IMR-90 (cell line): ENCODE results near the gene BCAS3.

Source experiments
- CTCF ChIP-seq: conservative IDR thresholded peaks from 2 replicates; pipeline ENCODE4 v1.5.1; 2012; ENCODE audit warnings: mild to moderate bottlenecking, low read depth, low read length, improper control_type of control experiment
- ELK1 ChIP-seq: fragments of 150-350 bp; IDR thresholded peaks from 2 replicates; pipeline ENCODE4 v1.6.1; 2016; ENCODE audit warnings: low read depth, mild to moderate bottlenecking, low read length, moderate library complexity, borderline replicate concordance
- MAFK ChIP-seq: IDR thresholded peaks from 2 replicates; pipeline ENCODE4 v1.6.1; 2012; ENCODE audit warnings: low read depth, low read length, improper control_type of control experiment
- POLR2A ChIP-seq: IDR thresholded peaks from 2 replicates; pipeline ENCODE4 v1.6.1; 2012; ENCODE audit warnings: mild to moderate bottlenecking, low read depth, low read length
- RAD21 ChIP-seq: IDR thresholded peaks from 2 replicates; pipeline ENCODE4 v1.6.1; 2012; ENCODE audit warnings: low read length, improper control_type of control experiment
- RCOR1 ChIP-seq: IDR thresholded peaks from 2 replicates; pipeline ENCODE4 v1.6.1; 2012; ENCODE audit warnings: mild to moderate bottlenecking, low read length, improper control_type of control experiment; ENCODE audit not compliant: insufficient replicate concordance
- SMC3 ChIP-seq: fragments of 150-350 bp; IDR thresholded peaks from 2 replicates; pipeline ENCODE4 v1.6.1; 2016; ENCODE audit warnings: low read depth, mild to moderate bottlenecking, antibody characterized with exemption, low read length, moderate library complexity

- TF ChIP-seq SMC3 (no peak), POLR2A (no peak), CTCF (no peak), ELK1 (no peak), RAD21 (no peak), RCOR1 (no peak), MAFK (no peak)
Measured at GRCh38 chr17:61232871-61233270, 555.2 kb downstream of the BCAS3 start.
